C4-2B (cell line): ENCODE results near the gene ADIPOR2.
A peak's percentile ranks its signal among the peaks of the same experiment; 100 is the strongest.

Experiments used
- H3K27ac ChIP-seq: fragments of 450-650 bp; 2 replicates; pipeline ENCODE4 v1.5.1; 2017
- CTCF ChIP-seq: fragments of 450-650 bp; conservative IDR thresholded peaks from 2 replicates; pipeline ENCODE4 v1.5.1; 2017; ENCODE audit warnings: mild to moderate bottlenecking
- ZFX ChIP-seq: fragments of 450-650 bp; IDR thresholded peaks from 2 replicates; pipeline ENCODE4 v1.6.1; 2017

ADIPOR2 gene

GRCh38 chr12:1690578-1691122 lies at the start of gene ADIPOR2:
ADIPOR2 (plus strand) TSS chr12:1691070; CDS start chr12:1754344, 63,274 bp downstream.
- no peak for TF ChIP-seq CTCF
- peak within 1 kb of the TSS; percentile 91 for H3K27ac ChIP-seq

GRCh38 chr12:1642513-1642912 lies 48.4 kb upstream of the ADIPOR2 start:
- TF ChIP-seq ZFX (no peak), CTCF (no peak)
- no peak overlapping the region for H3K27ac ChIP-seq

DNA sequence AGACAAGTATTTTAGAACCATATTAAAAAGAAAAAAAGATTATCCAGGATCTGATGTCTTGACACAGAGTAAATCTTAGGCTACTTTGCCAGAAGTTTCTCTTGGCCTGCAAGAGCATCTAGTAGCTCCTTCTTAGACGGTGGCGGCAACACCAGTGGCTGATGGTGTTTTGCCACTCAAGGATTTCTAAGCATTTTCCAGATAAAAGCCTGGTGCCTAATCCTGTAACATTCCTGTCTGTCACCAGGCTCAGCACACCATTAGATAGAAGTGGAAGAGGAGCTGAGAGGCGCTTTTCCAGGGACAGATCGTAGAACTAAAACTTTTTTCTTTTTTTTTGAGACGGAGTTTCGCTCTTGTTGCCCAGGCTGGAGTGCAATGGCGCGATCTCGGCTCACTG lies 47.8 kb upstream of the ADIPOR2 start:
- TF ChIP-seq ZFX (no peak), CTCF (no peak)
- no peak overlapping the region for H3K27ac ChIP-seq

- no peak overlapping the region for H3K27ac ChIP-seq
- TF ChIP-seq CTCF = no peak
- TF ChIP-seq ZFX = no peak
Observed at GRCh38 chr12:1643905-1644533, 46.9 kb upstream of the ADIPOR2 start.

DNA sequence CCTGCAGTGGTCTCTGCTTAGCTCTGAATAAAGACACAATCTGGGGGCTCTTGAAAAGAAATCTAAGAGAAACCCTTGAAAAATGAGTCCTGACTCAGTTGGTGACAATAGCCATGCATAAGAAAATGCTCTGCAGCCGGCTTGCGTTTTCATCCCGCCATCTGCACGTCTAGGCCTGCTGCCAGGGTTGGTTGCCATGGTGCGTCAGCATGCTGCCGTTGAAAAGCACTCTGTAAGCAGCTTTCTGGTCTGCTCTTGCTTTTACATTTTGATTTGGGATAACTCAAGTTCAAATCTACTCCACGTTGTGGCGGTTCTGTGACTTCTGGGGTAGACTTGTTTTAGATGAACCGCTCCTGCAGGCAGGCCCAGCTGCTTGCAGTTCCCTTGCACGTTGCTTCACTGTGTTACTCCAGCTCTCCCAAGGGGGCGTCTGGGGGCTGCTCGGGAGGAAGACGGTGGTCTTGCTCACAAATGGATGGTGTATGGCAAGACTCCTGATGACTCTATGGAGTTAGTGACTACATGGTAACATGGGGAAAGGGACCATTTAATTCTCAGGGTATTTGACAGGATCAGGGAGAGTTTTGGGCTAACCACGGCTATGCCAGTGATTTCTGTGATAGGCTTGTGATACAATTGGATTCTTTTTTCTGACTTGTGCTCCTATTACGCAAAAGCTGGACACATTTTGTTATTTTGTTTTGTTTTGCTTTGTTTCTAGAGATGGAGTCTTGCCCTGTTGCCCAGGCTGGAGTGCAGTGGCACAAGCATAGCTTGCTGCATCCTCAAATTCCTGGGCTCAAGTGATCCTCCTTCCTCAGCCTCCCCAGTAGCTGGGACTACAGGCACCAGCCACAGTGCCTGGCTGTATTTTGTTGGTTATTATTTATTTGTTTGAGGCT lies 46.1 kb upstream of the ADIPOR2 start:
- no peak overlapping the region for H3K27ac ChIP-seq
- TF ChIP-seq ZFX (no peak), CTCF (no peak)

DNA sequence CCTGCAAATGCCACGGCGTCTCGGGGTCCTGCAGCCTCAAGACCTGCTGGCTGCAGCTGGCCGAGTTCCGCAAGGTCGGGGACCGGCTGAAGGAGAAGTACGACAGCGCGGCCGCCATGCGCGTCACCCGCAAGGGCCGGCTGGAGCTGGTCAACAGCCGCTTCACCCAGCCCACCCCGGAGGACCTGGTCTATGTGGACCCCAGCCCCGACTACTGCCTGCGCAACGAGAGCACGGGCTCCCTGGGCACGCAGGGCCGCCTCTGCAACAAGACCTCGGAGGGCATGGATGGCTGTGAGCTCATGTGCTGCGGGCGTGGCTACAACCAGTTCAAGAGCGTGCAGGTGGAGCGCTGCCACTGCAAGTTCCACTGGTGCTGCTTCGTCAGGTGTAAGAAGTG lies 45.1 kb upstream of the ADIPOR2 start:
- TF ChIP-seq CTCF (no peak), ZFX (no peak)
- H3K27ac ChIP-seq = no peak overlapping the region
